Right cardiac atrium (tissue), 5 donors: ENCODE data around the gene OAS2. TPM values are rescaled to one million over a fixed set of nuclear protein-coding genes. Genes with fewer than 3 reads are reported as not detected.

Experiments
- ATAC-seq, 2 donors: fragments of 200-7000 bp; cut with Tn5 transposase; one replicate each; pipeline versions ENCODE4 v1.8.0 to v1.9.1; 2020; ENCODE audit warnings: moderate library complexity in 2 of 2, mild to moderate bottlenecking in 1 of 2
- DNase-seq, 3 donors: peaks; one replicate each; pipeline ENCODE4 v3.0.0-alpha.2; 2020
- H3K27ac ChIP-seq: one replicate; pipeline ENCODE4 v1.5.1; 2013; ENCODE audit warnings: mild to moderate bottlenecking, low read length, control low read depth, moderate library complexity
- H3K27me3 ChIP-seq: one replicate; pipeline ENCODE4 v1.6.1; 2013; ENCODE audit not compliant: control insufficient read depth, insufficient read depth
- H3K4me1 ChIP-seq: one replicate; pipeline ENCODE4 v1.6.1; 2013; ENCODE audit warnings: low read length; ENCODE audit not compliant: control insufficient read depth, insufficient read depth
- H3K4me3 ChIP-seq: one replicate; pipeline ENCODE4 v1.5.1; 2013; ENCODE audit warnings: low read length, control low read depth
- H3K9me3 ChIP-seq: one replicate; pipeline ENCODE4 v1.6.1; 2013; ENCODE audit warnings: low read length; ENCODE audit not compliant: control insufficient read depth
- WGBS: extraction: QIAGEN DNeasy Blood & Tissue Kit; methylation state at CpG from one replicate; pipeline ENCODE4 v1.1.7; 2013; 5-methylcytosine and 5-hydroxymethylcytosine counted together
- intact Hi-C, 4 donors: fragments of 100-400 bp; cut with DNase I; formaldehyde crosslinking; loops; one replicate each; pipeline versions ENCODE4 v1.11.0 to v1.14.0; 2022 to 2023
- polyA plus RNA-seq: library from polyadenylated mRNA; stranded (reverse); fragments of 200-250 nt; gene quantifications from one replicate; pipeline ENCODE4 v1.2.3, GENCODE V29; 2013
- total RNA-seq, 4 donors: library from RNA; stranded (reverse); fragmentation: NEBNext Ultra II Directional; extraction: Animal tissue kit (Norgen Biotek cat#: 25700); gene quantifications; one replicate each; pipeline ENCODE4 v1.2.1, GENCODE V29; 2021
- donor health status: healthy with polysubstance abuse.
- donor health status: DM: no; HTN: yes; CAD: no.
- donor health status: DM: no; HTN: no; CAD: no.
- donor health status: DM: no; HTN: yes; CAD: no; lungs with severe emphysema.
- donor health status: DM: yes; HTN: yes; CAD: no.

The OAS2 gene
- total and polyA plus RNA-seq, 5 donors, result 4.1 to 13.7 (median 8.5) TPM

DNA sequence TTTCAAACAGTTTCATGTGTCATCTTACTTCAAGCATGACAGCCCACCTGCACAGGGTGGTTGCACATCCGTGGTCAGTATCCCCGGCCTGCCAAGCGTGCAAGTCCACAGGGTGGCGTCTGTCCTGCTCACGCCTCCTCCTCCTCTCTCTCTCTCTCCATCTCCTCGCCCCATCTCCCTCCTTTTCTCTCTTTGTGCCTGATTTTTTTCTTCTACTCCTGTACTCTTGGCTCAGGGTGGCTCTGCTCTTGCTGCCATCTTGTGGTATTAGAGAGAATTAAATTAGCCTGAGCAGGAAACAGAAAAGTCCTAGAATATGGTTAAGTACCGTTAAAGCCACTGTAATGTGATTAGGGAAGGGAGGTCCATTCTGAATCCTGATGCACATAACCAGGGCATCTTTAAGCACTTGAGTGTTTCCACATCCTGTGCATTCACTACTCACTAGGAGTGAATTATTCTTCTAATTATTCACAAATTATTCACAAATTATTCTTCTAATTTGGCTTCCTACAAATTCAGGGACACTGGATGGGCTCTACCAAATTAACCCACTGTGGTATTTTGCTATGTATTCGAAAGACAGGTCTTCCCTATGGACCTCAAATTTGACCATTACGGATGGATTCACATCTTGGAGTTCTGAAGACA is 52.7 kb downstream of the OAS2 start:
- intact Hi-C loops, result no loop called here
- no peaks in the 10 kb centered on the region for H3K27me3 ChIP-seq
- peak in 2 of 3 donors; percentile 20 to 61 for DNase-seq

DNA sequence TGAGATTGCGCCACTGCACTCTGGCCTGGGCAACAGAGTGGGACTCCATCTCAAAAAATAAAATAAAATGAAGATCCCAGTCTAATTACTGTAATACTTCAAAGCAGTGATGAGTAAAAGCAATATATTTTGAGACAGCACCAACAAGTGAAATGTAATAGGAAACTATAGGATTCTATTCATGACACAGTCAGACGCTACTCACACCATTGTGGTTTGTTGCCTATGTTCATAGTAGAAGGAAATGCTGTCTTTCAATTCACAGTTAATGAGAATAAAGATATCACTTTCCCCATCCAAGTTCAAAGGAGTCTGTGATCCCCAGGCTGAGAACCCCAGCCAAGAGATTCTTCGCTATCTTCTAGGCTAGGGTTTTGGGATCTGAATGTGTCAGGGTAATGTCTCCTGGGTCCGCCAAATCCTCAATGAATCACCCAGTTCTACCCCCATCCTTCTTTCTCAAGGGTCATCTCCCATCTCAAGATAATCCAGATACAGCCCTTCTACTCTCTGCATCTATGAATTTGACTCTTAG is 61.7 kb downstream of the OAS2 start:
- H3K4me3 ChIP-seq, result no peak overlapping the region
- no peaks in the 10 kb centered on the region for H3K27me3 ChIP-seq
- intact Hi-C loops, result loop anchor here in 1 of 4 donors (10.0 kb wide), 1 partner anchor 115 kb away; no protein-coding TSS in a partner anchor
- no peak overlapping the region for H3K27ac ChIP-seq
- no peak for DNase-seq
- ATAC-seq, result no peak
- no peaks in the 10 kb centered on the region for H3K9me3 ChIP-seq
- H3K4me1 ChIP-seq, result no peaks in the 10 kb centered on the region
- WGBS, result 74% methylated on average over 4 of the region's 4 CpGs

More for the DNA sequence above, 52.7 kb downstream of the OAS2 start:
- no peak overlapping the region for H3K4me3 ChIP-seq
- H3K27ac ChIP-seq, result no peak overlapping the region
- peak; percentile 72 to 81 for ATAC-seq
- H3K4me1 ChIP-seq, result no peaks in the 10 kb centered on the region
- 9% methylated on average over 9 of the region's 9 CpGs for WGBS
- H3K9me3 ChIP-seq, result no peaks in the 10 kb centered on the region

- H3K27me3 ChIP-seq, result no peaks in the 10 kb centered on the region
- 49% methylated on average over 7 of the region's 7 CpGs for WGBS
- no peaks in the 10 kb centered on the region for H3K4me1 ChIP-seq
- peak; percentile 87 to 89 (median 88) for DNase-seq
- H3K4me3 ChIP-seq, result no peak overlapping the region
- ATAC-seq, result peak; percentile 96 to 99
- no peaks in the 10 kb centered on the region for H3K9me3 ChIP-seq
- intact Hi-C loops, result loop anchor here in 1 of 4 donors (10.0 kb wide), 1 partner anchor 114 kb away; no protein-coding TSS in a partner anchor
- peak overlapping the region; percentile 42 for H3K27ac ChIP-seq
These were observed 62.4 kb downstream of the OAS2 start for GRCh38 chr12:113040722-113041171.

DNA sequence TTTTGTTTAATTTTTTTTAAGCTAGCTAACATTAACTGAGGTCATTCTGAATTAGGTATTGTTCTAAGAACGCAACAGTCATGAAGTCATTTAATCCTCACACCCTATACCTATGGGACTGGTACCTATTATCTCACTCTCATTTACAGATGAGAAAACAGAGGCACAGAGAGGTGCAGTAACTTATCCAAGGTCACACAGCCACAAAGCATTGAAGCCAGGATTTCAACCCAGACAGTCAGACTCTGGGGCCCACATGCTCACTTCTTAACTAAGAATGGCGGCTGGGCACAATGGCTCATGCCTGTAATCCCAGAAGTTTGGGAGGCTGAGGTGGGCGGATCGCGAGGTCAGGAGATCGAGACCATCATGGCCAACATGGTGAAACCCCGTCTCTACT is 63.2 kb downstream of the OAS2 start:
- intact Hi-C loops, result loop anchor here in 1 of 4 donors (10.0 kb wide), 1 partner anchor 113 kb away; no protein-coding TSS in a partner anchor
- no peak for ATAC-seq
- Histone ChIP-seq H3K27ac (no peak overlapping the region), H3K9me3 (no peaks in the 10 kb centered on the region), H3K4me3 (no peak overlapping the region), H3K4me1 (no peaks in the 10 kb centered on the region), H3K27me3 (no peaks in the 10 kb centered on the region)
- no peak for DNase-seq
- 95% methylated on average over 7 of the region's 7 CpGs for WGBS

DNA sequence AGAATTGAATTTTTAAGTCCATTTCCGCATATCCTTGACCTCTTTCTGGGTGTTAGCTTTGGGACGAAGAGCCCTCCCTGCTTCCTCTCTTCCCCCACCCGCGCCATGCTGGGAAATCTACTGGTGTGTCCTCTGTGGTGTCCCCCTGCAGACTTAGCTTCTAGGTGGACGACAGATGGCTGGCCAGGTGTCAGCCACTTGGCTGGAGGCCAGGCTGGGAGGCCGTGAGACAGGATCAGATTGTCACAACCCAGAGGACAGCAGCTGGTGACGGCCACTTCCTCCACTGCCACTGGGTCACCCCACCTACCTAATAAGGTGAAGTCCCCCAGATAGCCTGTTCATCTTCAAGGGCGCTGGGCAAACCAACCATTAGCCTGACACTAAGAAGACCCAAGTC is 64.9 kb downstream of the OAS2 start:
- Histone ChIP-seq H3K9me3 (no peaks in the 10 kb centered on the region), H3K4me1 (no peaks in the 10 kb centered on the region), H3K4me3 (no peak overlapping the region), H3K27ac (no peak overlapping the region), H3K27me3 (no peaks in the 10 kb centered on the region)
- no peak for ATAC-seq
- intact Hi-C loops, result loop anchor here in 1 of 4 donors (10.0 kb wide), 1 partner anchor 112 kb away; no protein-coding TSS in a partner anchor
- 65% methylated on average over 8 of the region's 8 CpGs for WGBS
- peak in 1 of 3 donors; percentile 51 for DNase-seq

DNA sequence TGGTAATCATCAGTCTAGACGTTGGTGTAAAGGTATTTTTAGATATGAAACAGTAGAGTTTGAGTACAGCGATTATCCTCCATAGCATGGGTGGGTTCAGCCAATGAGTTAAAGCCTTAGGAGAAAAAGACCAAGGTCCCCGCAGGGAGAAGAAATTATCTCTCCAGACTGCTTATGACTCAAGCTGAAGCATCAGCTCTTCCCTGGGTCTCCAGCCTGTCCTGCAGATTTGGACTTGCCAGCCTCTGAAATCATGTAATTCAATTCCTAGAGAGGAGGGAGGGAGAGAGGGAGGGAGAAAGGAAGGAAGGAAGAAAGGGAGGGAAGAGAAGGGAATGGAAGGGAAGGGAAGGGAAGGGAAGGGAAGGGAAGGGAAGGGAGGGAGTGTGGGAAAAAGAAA is 66.2 kb downstream of the OAS2 start:
- 75% methylated on average over 3 of the region's 3 CpGs for WGBS
- H3K4me3 ChIP-seq, result no peak overlapping the region
- no peak overlapping the region for H3K27ac ChIP-seq
- no peaks in the 10 kb centered on the region for H3K9me3 ChIP-seq
- no peaks in the 10 kb centered on the region for H3K27me3 ChIP-seq
- DNase-seq (no peak), ATAC-seq (no peak)
- H3K4me1 ChIP-seq, result no peaks in the 10 kb centered on the region
- intact Hi-C loops, result loop anchor here in 1 of 4 donors (10.0 kb wide), 1 partner anchor 110 kb away; no protein-coding TSS in a partner anchor

DNA sequence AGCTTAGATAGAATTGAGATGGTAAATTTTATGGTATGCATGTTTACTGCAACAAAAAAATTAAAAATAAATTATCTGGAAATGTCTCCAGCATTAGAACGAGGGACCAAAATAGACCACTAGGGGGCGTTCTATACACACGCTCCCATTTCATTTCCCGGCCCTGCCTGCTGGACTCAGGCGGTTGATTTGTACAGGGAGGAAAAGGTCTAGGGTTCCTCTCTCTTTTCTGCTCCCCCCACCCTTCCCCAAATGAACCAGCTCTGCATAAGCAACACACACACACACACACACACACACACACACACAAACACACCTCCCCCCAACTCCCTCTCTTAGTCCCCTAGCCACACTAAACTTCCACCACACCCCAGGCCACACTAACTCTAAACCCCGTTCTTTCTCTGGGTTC is 70.4 kb downstream of the OAS2 start:
- 9% methylated on average over 6 of the region's 6 CpGs for WGBS
- intact Hi-C loops, result loop anchor here in 3 of 4 donors (2.0 to 10.0 kb wide), 3 partner anchors 104 to 126 kb away; no protein-coding TSS in a partner anchor
- Histone ChIP-seq H3K27ac (no peak overlapping the region), H3K4me1 (no peaks in the 10 kb centered on the region), H3K9me3 (no peaks in the 10 kb centered on the region), H3K4me3 (no peak overlapping the region), H3K27me3 (no peaks in the 10 kb centered on the region)
- DNase-seq (peak in 1 of 3 donors; percentile 70), ATAC-seq (peak; percentile 70 to 78)

DNA sequence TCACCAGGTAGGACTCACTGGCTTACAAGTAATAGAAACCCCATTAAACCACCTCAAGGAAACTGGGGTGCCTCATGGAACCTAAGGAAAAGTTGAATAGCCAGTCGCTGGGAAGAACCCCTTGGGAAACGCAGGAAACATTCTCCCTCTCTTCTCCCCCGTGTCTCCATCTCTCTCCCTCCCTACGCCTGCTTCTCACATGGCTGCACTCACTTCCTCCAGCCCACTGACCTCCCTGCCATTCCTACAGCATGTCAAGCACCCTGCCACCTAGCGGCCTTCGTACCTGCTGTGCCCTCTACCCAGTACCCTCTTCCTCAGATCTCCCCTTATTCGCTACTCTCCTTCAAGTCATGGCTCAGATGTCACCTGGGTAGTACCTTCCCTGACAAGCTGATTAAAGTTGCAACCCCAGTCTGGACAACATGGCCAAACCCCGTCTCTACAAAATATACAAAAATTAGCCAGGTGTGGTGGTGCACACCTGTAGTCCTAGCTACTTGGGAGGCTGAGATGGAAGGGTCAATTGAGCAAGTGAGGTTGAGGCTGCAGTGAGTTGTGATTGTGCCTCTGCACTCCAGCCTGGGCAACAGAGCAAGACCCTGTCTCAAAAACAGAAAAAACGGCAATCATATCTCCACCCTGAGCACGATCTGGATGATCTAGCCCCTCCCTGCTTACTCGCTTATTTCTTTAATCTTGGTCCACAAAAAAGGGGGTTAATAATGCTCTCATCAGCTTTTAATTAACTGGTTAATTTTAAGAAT is 71.8 kb downstream of the OAS2 start:
- Histone ChIP-seq H3K9me3 (no peaks in the 10 kb centered on the region), H3K27me3 (no peaks in the 10 kb centered on the region), H3K4me3 (no peak overlapping the region), H3K27ac (no peak overlapping the region), H3K4me1 (no peaks in the 10 kb centered on the region)
- peak in 1 of 2 donors; percentile 40 for ATAC-seq
- 48% methylated on average over 11 of the region's 11 CpGs for WGBS
- intact Hi-C loops, result loop anchor here (2.0 to 10.0 kb wide), 5 partner anchors 47 to 125 kb away; no protein-coding TSS in a partner anchor
- DNase-seq, result peak in 1 of 3 donors; percentile 26

- Histone ChIP-seq H3K27ac (no peak overlapping the region), H3K4me1 (no peaks in the 10 kb centered on the region), H3K27me3 (no peaks in the 10 kb centered on the region), H3K4me3 (no peak overlapping the region), H3K9me3 (no peaks in the 10 kb centered on the region)
- DNase-seq, result no peak
- intact Hi-C loops, result loop anchor here in 3 of 4 donors (5.0 to 10.0 kb wide), 3 partner anchors 47 to 122 kb away; no protein-coding TSS in a partner anchor
- no peak for ATAC-seq
- WGBS, result 88% methylated on average over 7 of the region's 7 CpGs
These were observed 72.5 kb downstream of the OAS2 start for GRCh38 chr12:113050795-113051194.

GRCh38 chr12:113051759-113052158 is 73.4 kb downstream of the OAS2 start:
- H3K27ac ChIP-seq, result no peak overlapping the region
- WGBS, result 88% methylated on average over 4 of the region's 4 CpGs
- H3K4me3 ChIP-seq, result no peak overlapping the region
- DNase-seq, result no peak
- no peak for ATAC-seq
- intact Hi-C loops, result loop anchor here in 3 of 4 donors (5.0 to 10.0 kb wide), 3 partner anchors 46 to 121 kb away; no protein-coding TSS in a partner anchor
- no peaks in the 10 kb centered on the region for H3K9me3 ChIP-seq
- H3K4me1 ChIP-seq, result no peaks in the 10 kb centered on the region
- no peaks in the 10 kb centered on the region for H3K27me3 ChIP-seq
